ENCODE measurements around the gene BANF2. TPM values are rescaled to one million over a fixed set of nuclear protein-coding genes. Genes with fewer than 3 reads are reported as not detected.

The BANF2 gene
- total RNA-seq, 1 experiment from 2014 or later, result not detected

GRCh38 chr20:17726902-17727301 lies 27.1 kb downstream of the BANF2 start:
- Histone ChIP-seq H2BK120ac (ENCODE audit: low read depth, low read length, poor library complexity, severe bottlenecking) (no peak overlapping the region), H4K91ac (ENCODE audit: insufficient read length, low read depth, low read length) (no peak overlapping the region), H4K5ac (ENCODE audit: insufficient read length, low read depth, low read length) (no peak overlapping the region), H2BK20ac (ENCODE audit: low read depth, low read length, poor library complexity, severe bottlenecking) (no peak overlapping the region), H3K23ac (ENCODE audit: insufficient read length, low read depth, low read length) (no peak overlapping the region), H3K4me2 (ENCODE audit: insufficient read depth, insufficient read length, low read length) (no peak overlapping the region), H3K79me1 (ENCODE audit: insufficient read depth, low read depth, low read length, poor library complexity, severe bottlenecking) (no peaks in the 10 kb centered on the region), H2BK5ac (ENCODE audit: insufficient read length, low read length) (no peak overlapping the region), H3K27ac (ENCODE audit: insufficient read length, low read depth, low read length) (no peak overlapping the region), H3K4me1 (ENCODE audit: insufficient read depth, low read length) (no peaks in the 10 kb centered on the region), H3K4ac (ENCODE audit: low read depth, low read length) (no peak overlapping the region), H3K27me3 (ENCODE audit: insufficient read depth, low read length) (no peaks in the 10 kb centered on the region), H2AFZ (ENCODE audit: low read length) (no peak overlapping the region), H4K8ac (replicated peaks; ENCODE audit: insufficient read length, low read depth, low read length) (no peak overlapping the region), H3K14ac (ENCODE audit: insufficient read depth, low read length) (no peak overlapping the region; the same call in 1 of the 2 replicates), H2BK15ac (ENCODE audit: low read depth, low read length) (no peak overlapping the region), H3T11ph (ENCODE audit: low read length) (no peak overlapping the region), H2AK5ac (ENCODE audit: insufficient read length, low read length) (no peak overlapping the region), H3K56ac (ENCODE audit: insufficient read length, low read depth, low read length) (no peak overlapping the region), H3K9me3 (ENCODE audit: control insufficient read depth, low read depth, low read length) (no peaks in the 10 kb centered on the region), H3K18ac (ENCODE audit: insufficient read length, low read depth, low read length) (no peak overlapping the region), H3K9ac (ENCODE audit: extremely low read depth, insufficient read length, low read length) (no peak overlapping the region), H2BK12ac (ENCODE audit: insufficient read length, low read depth, low read length) (no peak overlapping the region), H3K79me2 (ENCODE audit: insufficient read depth, low read length) (no peaks in the 10 kb centered on the region), H4K20me1 (ENCODE audit: control insufficient read depth, insufficient read depth, insufficient read length) (no peaks in the 10 kb centered on the region), H3K23me2 (ENCODE audit: insufficient read length, low read depth, low read length, poor library complexity, severe bottlenecking) (no peaks in the 10 kb centered on the region)
- Mint-ChIP-seq H3K27ac (no peak overlapping the region), H3K9me3 (no peaks in the 10 kb centered on the region), H3K4me1 (peaks cover 12 to 16% of the 10 kb centered on the region in 2 experiments), H3K27me3 (ENCODE audit: low read depth) (peaks cover 10% of the 10 kb centered on the region), H3K4me3 (no peak overlapping the region), H3K36me3 (ENCODE audit: insufficient read depth in 1 of 3, low read depth in 3 of 3) (no peaks in the 10 kb centered on the region)
- no peak for DNase-seq
- no peak for TF ChIP-seq CTCF (conservative IDR thresholded peaks at IDR 0.05)
- WGBS (ENCODE audit: extremely low coverage, insufficient read length, low lambda C conversion rate), result no CpG with 5 or more reads among the region's 4 CpGs
